Inferior parietal cortex (tissue), 1 donor: ENCODE data around the gene AP5Z1.

Source experiments
- DNase-seq: peaks from one replicate; pipeline ENCODE4 v3.0.0-alpha.2; 2016; ENCODE audit errors: extremely low spot score

AP5Z1 gene

GRCh38 chr7:4766666-4767519, 8.5 kb upstream of the AP5Z1 start:
- DNase-seq: no peak

DNA sequence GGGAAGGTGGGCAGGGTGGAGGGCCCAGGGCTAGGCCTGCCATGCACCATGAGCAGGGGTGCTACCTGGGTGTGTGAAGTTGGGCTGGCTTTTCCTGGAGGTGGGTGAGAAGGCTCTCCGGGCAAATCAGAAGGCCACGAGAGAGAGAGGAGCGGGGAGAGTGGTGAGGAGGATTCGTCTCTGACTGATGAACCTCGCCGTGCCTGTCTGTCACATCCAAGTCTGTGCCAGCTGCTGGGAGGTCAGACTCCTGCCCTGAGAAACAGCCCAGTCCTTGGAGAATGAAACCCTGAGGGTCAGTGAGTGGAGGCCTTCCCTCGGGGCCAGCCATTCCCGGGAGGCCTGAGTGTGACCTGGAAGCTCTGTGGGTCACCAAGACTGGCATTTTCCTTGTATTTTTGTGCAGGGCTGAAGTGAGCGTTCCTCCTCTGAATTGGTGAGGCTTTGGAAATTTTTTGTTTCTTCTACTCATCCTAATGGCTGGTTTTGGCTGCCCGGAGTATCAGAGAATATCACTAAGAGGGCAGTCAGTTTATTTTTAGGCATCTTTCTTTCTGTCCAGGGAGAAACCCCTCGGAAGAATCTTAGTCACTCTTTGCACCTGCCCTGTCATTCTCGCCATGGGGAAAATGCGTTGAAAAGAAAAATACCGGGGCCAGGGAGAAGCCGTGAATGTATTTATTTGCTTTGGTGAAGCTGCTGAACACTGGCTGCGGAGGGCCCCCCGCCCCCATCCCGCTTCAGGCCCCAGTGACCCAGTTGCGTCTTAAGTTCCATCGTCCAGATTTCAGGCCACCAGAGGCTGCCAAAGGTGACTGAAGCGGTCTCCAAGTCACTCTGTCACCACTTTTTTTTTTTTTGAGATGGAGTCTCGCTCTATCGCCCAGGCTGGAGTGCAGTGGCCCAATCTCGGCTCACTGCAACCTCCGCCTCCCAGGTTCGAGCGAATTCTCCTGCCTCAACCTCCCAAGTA, 6.5 kb upstream of the AP5Z1 start:
- no peak for DNase-seq

- no peak for DNase-seq
Observed at GRCh38 chr7:4769761-4770160, 5.7 kb upstream of the AP5Z1 start.

DNA sequence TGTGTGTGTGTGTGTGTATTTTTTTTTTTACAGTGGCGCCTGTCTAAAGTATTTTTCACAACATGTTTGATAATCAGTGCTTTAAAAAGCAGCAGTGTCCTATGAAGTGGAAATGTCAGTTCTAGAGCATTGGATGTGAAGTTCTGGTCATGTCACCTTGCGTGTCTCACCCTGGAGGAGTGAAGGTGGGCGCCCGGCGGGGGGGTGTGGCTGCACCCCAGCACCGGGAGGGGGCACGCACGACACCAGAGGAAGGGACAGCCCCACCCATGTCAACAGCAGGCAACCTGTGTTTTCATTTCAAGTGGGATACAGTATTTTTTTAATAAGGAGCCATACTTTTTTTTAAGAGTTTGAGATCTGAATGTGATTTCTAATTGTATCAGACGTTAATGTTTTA, 4.5 kb upstream of the AP5Z1 start:
- DNase-seq: no peak

- DNase-seq: no peak
Observed at GRCh38 chr7:4771737-4772136, 3.7 kb upstream of the AP5Z1 start.

GRCh38 chr7:4772306-4772705, 3.1 kb upstream of the AP5Z1 start:
- no peak for DNase-seq

DNA sequence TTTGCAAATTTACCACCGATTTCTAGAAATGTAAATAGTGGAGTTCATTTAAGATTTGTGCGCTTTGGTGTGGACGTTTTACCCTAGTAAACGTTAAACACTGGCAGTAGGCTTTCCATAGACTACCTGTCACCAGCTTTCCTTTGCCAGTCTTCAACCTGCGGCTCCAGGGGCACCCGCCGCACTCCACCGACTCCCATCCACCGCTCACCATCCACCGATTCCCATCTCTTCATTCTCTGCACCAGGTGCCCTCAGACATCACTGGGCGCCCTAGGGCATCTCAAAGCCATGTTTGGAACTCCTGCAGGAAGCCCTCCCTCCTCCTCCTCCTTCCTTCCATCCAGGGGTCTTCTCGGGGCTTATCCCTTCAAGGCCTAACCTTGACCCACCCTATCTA, 1.4 kb upstream of the AP5Z1 start:
- DNase-seq: no peak

- no peak for DNase-seq
Observed at GRCh38 chr7:4774658-4775249, 669 bp upstream of the AP5Z1 start.

GRCh38 chr7:4775848-4776623, 613 bp downstream of the AP5Z1 start:
- DNase-seq: no peak

DNA sequence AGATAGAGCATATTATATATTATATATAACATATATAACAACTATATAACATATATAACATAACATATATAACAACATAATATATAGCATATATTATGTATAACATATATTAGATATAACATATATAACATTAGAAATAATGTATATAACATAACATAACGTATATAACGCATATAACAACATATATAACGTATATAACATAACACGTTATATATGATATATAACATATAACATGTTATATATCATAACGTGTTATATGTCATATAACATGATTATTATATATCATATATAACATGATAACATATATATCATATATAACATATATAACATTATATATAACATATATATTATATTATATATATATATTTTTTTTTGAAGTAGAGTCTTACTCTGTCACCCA, 3.7 kb downstream of the AP5Z1 start:
- no peak for DNase-seq

- no peak for DNase-seq
Observed at GRCh38 chr7:4781366-4782069, 6.1 kb downstream of the AP5Z1 start.

DNA sequence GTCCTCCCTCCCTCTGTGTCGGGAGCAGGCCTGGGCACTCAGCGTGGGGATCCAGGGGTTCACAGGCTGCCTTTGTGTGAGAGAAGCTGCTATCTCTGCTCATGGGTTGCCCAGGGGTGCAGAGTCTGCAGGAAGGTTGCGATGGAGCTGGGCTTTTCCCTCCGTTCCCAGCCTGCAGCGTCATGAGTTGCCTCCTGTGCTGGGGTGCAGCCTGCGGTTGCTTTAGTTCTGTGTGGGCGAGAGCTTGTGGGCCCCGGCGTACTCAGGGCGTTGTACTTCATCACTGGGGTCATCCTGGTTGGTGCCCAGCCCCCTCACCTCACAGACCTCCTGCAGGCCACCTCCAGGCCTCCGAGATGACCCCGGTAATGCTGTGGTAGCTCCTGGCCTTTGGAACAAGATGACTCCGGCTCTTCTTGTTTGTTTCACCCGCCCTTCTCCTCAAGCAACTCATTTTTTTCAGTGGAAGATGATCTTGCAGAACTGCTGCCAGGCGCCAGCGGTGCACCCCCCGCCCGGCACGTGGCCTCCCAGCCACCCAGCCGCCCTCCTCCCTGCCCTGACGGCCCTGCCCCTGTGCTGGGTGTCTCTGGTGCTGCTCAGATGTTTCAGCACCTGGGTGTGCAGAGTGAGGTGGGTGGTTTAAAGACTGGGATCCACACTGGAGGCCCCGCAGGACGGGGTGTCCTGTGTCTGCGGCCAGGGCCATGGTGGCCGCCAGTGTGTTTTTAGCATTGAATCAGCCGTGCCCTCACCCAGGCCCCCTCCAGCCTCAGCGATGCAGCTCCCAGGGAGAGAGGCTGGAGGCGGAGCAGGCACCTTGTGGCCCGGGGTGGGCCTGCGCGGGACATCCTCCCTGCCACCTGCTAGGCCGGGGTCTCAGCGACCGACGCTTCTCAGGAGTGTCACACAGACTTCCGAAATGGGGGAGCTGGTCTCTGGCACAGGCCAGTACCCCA, 7.2 kb downstream of the AP5Z1 start:
- no peak for DNase-seq

DNA sequence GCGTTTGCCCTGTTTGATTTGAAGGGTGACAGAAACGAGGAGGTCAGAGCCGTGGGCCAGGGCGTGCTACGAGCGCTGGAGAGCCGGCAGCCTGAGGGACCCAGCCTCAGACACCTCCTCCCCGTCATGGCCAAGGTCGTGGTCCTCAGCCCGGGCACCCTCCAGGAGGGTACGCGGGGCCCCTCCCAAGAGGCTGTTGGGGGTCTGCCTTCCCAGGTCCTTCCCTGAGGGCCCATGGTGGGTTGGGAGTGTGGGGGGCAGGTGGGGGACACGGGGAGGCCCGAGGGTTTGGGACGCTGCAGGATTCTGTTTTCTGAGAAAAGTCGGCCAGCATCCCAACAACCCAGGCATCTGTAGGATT, 7.8 kb downstream of the AP5Z1 start:
- no peak for DNase-seq

DNA sequence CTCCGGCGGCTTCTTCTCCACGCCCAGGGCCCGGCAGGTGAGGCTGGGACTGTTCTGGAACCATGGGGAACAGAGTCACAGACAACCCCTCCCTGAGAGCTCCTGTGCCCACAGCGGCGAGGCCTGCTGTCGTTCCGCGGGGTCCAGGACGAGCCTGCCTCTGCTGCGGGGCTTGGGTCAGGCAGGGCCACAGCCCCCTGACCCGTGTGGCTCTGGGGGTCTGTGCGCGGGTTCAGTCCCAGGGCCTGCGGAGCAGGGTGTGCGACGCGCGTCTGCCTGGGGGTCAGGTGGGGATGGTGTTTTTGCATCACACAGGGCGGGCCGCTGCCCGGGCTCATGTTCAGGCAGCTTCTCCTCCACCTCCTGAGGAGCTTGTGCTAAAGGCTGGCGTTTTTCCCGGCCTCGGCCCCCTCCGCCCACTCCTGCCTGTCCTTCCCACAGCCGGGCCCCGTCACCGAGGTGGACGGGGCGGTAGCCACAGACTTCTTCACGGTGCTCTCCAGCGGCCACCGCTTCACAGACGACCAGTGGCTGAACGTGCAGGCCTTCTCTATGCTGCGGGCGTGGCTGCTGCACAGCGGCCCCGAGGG, 8.4 kb downstream of the AP5Z1 start:
- no peak for DNase-seq

DNA sequence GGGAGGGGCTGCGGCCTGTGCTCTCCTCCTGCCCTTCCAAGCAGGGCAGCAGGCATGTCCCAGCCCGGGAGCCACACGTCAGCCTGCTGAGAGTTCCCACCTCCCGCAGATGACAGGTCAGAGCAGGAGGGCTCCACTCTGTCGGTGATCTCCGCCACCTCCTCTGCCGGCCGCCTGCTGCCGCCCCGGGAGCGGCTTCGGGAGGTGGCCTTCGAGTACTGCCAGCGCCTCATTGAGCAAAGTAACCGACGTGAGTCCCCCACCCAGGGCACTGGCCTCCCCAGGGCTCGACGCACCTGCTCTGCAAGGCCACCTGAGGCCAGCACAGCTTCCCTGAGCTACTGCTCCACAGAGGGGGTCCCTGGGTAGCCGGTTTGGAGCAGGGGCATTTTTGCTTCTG, 9.4 kb downstream of the AP5Z1 start:
- no peak for DNase-seq

- no peak for DNase-seq
Observed at GRCh38 chr7:4785371-4785770, 9.9 kb downstream of the AP5Z1 start.

DNA sequence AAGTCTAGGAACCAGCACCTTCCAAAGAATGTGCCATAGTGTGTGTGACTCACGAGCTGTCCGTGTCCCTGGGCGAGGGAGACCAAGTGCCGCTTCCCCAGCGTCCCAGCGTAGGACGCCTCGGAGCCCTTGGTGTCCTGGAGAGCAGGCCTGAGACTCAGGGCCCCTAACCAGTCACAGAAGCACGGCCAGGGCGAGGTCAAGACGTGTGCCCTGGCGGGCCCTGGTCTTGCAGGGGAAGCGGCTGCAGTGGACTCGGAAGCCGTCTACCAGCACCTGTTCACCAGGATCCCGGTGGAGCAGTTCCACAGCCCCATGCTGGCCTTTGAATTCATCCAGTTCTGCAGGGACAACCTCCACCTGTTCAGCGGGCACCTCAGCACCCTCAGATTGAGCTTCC, 10.6 kb downstream of the AP5Z1 start:
- no peak for DNase-seq

DNA sequence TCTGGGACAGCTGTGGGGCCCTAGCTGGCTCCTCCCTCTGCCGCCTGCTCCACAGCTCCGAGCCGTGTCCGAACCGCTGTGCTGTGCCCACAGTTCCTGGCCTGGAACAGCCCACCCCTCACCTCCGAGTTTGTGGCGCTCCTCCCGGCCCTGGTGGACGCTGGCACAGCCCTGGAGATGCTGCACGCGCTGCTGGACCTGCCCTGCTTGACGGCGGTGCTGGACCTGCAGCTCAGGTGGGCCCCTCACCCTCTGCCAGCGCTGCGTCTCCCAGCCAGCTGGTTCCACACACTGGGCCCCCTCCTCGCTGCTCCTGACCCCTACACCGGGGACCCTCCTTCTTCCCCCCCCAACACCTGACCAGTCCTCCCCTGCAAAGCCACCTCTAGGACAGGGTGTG, 12.1 kb downstream of the AP5Z1 start:
- DNase-seq: no peak

- no peak for DNase-seq
Observed at GRCh38 chr7:4787947-4788626, 12.7 kb downstream of the AP5Z1 start.
